Measurements from ENCODE around the gene CXCL17.

CXCL17 gene

DNA sequence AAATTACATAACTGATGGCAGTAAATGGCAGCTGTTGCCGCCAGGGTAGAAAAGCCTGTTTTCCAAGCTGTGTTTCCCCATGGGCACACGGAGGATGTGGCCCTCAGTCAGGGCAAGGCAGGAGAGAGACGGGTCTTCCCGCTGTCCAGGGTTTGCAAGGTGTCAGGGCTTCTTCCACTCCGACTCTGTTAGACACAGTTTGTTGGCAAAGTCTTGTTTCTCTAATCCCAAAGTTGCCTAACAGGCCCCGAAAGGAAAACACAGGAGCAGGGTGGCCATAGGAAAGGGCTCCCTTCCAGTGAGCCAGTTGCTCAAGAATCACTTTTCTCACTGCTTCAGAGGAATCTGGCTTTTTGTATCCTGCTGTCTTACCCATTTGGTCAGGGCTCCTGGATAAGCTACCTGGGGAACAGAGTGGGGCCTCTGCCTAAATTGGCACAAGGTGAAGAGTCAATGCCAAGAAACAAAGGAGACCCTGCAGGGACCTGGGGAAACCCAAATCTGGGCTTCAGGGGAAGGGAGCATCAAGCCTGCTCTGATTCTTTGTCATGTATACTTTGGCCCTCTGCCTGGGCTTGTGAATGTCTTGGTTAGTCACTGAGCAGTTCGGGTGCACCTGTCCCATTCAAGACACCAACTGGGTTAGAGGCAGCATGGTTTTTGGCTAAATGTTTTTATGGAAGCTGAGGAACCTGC is 29.0 kb upstream of the CXCL17 start:
- 0 out of 2 replicates have a peak, but pooled peaks have one; percentile 6 for TF ChIP-seq CTCF (conservative IDR thresholded peaks at IDR 0.05)
- H3K27ac ChIP-seq = peak overlapping the region; percentile 90

- TF ChIP-seq CTCF (conservative IDR thresholded peaks at IDR 0.05) = no peak
- peak overlapping the region; percentile 90; the same call in 1 of the 2 replicates for H3K27ac ChIP-seq
Measured at GRCh38 chr19:42469311-42470235, 26.8 kb upstream of the CXCL17 start.

- TF ChIP-seq CTCF (conservative IDR thresholded peaks at IDR 0.05) = no peak
- H3K27ac ChIP-seq = no peak overlapping the region
Measured at GRCh38 chr19:42468273-42468796, 25.6 kb upstream of the CXCL17 start.

- TF ChIP-seq CTCF (conservative IDR thresholded peaks at IDR 0.05) = no peak
- no peak overlapping the region for H3K27ac ChIP-seq
Measured at GRCh38 chr19:42467183-42467760, 24.5 kb upstream of the CXCL17 start.

GRCh38 chr19:42466521-42467182 is 23.9 kb upstream of the CXCL17 start:
- no peak for TF ChIP-seq CTCF (conservative IDR thresholded peaks at IDR 0.05)
- no peak overlapping the region for H3K27ac ChIP-seq

GRCh38 chr19:42465827-42466280 is 23.1 kb upstream of the CXCL17 start:
- no peak for TF ChIP-seq CTCF (conservative IDR thresholded peaks at IDR 0.05)
- no peak overlapping the region for H3K27ac ChIP-seq

All from VCaP (cell line).